ENCODE results near the gene IKZF5.

Gene IKZF5, protein sequence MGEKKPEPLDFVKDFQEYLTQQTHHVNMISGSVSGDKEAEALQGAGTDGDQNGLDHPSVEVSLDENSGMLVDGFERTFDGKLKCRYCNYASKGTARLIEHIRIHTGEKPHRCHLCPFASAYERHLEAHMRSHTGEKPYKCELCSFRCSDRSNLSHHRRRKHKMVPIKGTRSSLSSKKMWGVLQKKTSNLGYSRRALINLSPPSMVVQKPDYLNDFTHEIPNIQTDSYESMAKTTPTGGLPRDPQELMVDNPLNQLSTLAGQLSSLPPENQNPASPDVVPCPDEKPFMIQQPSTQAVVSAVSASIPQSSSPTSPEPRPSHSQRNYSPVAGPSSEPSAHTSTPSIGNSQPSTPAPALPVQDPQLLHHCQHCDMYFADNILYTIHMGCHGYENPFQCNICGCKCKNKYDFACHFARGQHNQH

DNA sequence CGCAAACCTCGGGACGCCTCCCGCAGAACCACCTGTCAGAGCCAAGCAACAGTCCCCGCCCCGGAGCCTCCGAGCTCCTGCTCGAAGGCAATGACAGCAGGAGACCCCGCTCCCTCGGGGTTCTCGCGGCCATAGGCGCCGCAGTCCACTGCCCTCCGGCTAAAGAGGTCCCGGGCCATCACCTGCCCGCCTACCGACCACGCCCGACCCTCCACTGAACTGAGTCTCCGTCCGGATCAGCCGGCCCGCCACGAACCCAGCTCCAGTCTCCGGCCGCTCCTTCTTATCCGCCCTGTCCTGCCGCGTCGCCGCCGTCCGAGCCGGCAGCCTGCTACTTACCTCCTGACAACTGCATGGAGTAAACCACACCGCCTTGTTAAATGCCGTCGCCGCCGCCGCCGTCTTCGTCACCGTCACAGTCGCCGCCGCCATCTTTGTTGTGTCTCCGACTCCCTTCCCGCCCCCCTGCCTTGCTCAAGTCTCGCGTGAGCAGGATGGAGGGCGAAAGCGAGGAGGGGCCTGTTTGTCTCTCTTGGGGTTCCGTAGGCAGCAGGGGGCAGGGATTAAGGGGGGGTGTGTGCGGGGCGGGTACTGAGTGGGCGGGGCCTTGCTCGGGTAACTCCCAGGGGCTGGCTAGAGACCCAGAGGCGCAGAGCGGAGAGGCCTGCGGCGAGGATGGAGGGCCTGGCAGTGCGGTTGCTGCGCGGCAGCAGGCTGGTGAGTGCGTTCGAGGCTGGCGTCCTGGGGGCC, at the start of gene IKZF5, which contains the start of gene ACADSB:
IKZF5 (minus strand) TSS at position 441 of the 750 bp plus-strand sequence. CDS start 10,170 bp downstream, outside the sequence.
ACADSB (plus strand) TSS at position 652 of the 750 bp plus-strand sequence; CDS start at position 676, 24 bp downstream.
- peak; percentile 93 for DNase-seq

DNA sequence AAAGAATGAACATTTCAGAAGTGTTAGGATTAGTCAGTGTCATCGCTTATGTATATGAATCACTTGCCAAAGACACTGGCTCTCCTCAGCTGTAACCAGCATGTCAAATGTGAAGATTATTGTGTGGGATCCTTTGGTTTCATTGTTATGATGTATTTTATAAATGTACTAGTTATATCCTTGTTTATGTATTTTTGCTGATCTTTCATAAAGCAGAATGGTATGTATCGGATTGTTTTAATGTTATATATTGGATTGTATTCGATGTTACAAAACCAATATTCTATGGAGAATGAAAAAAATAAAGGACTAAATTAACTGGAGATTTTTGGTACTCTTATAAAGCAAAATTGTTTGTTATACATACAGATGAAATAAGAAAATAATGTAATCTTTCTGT, 49.4 kb upstream of the IKZF5 start:
- DNase-seq: no peak

DNA sequence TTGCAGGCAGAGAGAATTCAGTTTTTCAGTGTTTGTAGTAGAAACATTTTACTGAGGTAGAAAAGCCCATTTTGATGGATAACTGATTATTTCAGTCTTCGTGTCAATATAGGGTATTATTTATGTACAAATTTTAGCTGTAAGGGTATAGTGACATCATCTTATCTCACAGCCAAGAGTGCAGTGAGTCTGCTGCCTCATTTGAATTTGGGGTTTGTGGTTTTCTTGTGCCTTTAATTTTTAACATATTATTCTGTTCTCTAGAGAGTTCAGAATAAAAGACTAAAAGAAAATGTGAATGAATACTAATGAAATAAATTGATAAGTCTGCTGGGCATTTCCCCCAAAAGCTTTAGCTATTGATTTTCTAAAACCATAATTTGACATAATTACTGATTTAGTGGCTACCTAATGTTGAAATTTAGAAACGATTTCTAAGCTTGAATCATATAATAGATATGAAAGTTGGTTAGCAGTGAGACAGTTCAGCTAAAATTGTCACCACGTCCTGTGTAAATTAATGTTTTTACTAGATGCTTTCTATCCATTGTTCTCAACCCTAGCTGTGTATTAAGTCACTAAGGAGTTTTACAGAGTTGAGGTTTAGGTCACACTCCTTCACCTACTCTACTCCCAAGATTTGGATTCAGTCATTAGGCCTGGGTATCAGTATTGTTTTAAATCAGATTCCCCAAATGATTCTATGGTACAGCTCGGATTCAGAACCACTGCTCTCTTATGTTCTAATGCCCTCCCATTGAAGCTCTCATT, 37.6 kb upstream of the IKZF5 start:
- no peak for DNase-seq

DNA sequence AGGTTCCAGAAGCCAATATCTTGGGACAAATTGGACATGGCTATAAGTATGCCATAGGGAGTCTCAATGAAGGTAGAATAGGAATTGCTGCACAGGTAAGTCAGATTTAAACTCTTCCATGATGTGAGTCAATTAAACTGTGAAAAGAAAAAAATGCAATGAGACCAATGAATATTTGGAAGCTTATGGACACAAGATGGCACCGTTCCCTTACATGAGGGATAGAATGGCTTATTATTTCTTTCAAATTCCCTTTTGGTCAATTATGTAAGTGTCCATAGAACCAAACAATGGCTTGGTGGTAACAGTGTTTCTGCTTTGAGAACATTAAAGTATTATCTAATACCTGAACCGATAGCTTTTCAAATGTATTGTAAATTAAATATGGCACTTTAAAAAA, 35.8 kb upstream of the IKZF5 start:
- no peak for DNase-seq

DNA sequence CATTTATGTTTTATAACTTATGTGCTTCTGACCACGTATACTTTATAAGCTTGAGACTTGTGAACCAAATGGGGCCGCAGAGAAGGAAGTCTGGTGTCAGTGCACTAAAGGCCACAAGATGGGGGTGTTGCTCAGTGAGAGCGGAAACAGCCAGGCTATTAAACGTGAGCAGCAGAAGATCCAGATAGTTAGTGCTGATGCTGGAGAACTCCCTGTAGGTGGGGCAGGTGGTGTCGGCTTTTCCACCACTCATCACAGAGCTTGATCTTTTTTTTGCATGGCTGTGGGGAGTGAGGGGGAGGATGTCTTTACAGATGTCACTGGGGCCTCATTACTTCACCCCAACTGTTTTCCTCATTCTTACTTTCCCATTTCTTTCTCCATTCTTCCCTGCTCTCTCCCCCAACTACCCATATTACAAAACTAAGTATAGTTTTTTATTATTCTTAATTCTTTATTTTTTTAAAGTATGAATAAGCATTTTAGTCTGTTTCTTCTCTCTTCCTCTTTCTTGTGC, 34.9 kb upstream of the IKZF5 start:
- DNase-seq: peak; percentile 22

DNA sequence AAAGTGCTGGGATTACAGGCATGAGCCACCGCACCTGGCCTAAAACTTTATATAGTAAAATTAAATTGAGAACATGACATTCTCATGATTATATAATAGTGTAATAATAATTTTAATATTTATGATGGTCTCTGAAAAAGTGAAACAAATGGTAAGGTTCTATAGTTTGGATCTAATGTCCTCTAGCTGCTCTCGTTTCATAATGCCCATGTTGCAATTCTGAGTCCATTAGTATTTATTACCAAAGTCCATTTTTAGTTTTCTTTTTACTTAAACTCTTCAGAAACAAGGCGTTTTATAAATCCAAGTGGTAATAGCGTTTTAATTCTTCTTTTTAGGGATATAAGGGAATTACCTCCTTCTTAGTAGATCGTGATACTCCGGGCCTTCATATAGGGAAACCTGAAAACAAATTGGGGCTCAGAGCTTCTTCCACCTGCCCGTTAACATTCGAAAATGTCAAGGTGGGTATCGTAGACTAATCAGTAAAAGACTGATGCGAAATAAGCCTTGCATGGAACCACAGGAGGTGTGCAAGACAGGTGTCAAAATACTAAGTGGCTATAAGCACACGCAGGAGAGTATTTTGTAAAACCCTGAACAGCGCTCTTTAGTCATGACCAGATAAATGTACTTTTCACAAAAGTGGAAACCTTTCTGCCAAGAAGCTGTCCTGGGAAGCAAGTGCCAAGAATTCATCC, 34.3 kb upstream of the IKZF5 start:
- DNase-seq: no peak

DNA sequence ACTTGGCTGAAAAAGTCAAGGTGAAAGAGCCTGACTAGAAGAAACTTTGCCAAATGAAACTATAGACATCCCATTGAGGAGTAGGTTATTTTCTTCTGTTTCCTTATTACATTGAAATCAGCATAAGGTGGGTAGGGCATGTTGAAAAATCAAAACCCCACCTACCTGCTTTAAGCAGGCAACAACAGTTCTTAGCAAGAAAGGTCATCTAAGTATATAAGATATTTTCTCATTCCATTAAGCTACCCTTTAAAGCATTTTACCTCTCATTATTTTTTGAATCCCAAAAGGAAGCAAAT, 31.0 kb upstream of the IKZF5 start:
- no peak for DNase-seq

DNA sequence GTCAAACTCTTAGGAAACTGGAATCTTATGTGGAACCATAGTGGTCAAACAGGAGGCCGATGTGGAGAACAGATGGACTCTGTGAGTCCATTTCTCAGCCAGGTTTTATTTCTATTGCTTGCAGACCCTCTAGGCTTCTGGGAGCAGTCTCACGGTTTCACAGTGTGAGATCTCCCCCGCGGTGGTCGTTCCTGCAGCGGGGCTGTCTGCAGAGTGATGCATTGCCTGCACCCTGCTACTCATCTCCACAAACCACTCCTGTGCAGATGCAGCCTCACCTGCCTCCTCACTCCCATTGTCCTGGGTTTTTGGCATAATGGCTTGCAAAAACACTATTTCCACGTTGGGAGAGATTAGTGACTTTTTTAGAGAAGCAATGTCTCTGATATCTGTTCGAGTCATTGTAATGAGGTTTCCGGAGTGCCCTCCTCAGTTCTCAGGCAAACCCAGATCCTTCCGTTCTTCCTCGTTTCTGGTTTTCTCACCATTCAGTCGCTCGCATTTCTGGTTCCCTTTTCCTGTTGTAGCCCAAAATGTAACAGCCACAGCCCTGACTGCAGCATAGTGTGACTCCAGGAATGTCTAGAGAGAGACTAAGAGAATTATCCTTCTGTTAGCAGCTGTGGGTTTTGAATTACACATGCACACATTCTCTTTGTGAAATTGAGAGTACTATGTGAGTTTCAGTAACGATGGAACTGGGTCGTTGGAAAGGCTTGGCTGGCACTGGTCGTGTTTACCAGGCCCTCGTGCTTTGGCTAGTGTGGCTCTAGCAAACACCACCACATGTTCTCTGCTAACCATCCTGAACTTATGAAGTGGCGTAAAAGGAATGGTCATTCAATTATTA, 30.4 kb upstream of the IKZF5 start:
- DNase-seq: no peak

DNA sequence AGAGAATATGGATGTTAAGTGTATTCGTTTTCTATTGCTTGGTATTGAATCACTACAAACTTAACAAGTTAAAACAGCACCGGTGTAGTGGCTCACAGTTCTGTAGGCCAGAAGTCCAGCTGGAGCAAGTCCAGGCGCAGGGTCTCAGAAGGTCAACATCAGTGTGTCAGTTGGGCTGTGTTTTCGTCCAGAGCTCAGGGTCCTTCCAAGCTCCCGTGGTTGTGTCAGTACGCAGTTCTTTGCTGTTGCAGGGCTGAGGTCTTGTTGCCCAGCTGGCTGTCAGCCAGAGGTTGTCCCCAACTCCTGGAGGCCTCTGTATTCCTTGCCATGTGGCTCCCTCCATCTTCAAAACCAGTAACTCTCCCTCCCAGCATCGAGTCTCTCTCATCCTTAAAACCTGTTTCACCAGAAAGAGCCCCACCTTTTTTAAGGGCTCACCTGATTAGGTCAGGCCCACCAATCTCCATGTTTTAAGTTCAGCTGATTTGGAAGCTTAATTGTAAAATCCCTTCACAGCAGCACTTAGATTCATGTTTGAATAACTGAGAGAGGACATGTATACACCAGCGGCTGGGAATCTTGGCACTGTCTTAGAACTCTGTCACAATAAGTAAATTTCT, 27.0 kb upstream of the IKZF5 start:
- no peak for DNase-seq

DNA sequence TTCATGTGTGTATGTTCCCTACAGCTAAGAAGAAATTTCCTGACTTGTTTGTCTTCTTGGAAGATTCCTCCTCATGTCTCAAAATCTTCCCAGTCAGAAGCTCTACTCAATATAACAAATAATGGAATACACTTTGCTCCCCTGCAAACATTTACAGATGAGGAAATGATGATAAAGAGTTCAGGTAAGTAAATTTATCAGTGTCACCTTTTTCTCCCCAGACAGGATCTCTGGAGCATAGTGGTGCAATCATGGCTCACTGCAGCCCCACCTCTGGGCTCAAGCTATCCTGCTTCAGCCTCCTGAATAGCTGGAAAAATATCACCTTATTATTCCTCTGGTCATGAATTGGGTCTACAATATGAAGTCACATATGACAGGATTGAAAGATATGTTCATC, 25.7 kb upstream of the IKZF5 start:
- DNase-seq: no peak

DNA sequence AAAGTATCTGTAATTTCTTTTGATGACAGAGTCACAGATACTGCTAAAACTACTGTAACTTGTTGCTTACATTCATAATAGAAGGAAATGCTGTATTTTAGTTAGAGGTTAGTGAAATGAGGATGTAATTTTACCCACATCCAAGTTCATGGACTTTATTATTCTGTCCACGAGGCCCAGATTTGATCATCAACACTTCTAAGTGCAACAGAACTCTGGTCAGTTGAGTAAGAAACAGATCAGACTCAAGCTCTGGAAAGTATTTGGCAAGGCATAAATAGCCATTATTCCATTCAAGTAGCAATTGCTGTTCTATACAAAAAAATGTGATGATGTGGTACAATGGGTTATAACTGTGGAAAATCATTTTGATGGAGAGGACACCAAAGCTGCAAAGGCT, 22.5 kb upstream of the IKZF5 start:
- DNase-seq: no peak

DNA sequence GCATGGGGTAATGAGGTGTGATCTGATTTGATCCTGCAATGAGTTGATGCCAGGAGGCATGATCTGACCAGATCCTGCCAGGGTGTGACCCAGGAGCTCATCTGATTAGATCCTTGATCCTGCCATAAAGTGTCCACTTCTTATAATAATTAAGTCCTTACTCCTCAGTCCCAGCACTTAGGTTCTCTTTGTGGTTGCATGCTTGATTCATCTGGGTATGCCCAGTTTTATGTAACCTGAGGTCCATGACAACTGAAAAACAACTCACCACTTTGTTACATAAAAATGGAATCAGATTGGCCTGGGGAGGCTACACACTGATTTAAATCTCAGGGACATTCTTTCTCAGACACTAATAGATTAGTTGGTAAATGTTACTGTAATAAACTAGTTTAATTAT, 19.3 kb upstream of the IKZF5 start:
- no peak for DNase-seq

DNA sequence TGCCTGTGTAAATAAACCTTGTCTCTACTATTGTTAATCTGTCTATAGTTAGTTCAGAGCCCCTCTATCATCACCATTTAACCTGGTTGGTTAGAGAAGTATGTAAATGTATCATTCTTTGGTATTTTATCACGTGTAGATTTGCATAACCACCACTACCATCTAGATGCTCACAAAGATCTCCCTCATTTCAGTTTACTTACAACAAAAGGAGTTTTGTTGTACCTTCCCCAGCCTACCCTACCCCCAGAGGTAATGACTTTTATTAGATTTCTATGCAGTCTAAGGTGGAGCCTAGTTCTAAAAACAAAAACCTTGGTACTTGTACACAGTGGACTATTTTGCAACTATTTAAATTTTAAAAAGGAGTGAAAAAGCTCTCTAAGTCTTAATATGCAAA, 17.7 kb upstream of the IKZF5 start:
- no peak for DNase-seq

DNA sequence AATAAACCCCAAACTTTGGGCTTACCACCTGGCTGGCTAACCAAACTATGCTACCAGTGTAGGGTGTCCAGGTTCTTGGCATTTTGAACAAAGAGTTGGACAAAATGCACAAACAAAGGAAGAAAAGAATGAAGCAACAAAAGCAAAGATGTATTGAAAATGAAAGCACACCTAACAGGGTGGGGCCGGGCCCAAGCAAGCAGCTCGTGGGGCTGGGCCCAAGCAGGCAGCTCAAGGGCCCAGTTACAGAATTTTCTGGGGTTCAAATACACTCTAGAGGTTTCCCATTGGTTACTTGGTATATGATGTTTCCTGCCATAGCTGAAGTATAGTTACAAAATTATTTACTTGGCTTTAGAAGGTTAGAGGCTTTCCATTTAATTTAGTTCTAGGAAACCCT, 15.9 kb upstream of the IKZF5 start:
- DNase-seq: no peak

DNA sequence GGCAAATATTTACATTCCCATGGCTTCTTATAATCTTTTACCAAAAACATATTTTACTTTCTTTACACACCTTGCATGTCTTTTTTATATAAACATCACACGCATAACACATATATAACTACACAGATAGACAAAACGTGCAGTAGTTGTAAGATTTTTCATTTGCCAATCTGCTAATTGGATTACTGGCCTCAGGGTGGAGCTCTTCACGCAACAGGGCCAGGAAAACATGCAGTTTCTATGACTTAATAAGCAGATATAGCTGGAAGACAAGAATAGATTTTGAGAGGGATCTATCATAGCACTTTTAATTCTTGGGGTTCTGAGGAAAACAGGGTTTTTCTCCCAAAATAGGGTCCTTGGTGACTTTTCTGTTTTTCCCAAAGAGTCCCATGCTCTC, 12.9 kb upstream of the IKZF5 start:
- DNase-seq: no peak

DNA sequence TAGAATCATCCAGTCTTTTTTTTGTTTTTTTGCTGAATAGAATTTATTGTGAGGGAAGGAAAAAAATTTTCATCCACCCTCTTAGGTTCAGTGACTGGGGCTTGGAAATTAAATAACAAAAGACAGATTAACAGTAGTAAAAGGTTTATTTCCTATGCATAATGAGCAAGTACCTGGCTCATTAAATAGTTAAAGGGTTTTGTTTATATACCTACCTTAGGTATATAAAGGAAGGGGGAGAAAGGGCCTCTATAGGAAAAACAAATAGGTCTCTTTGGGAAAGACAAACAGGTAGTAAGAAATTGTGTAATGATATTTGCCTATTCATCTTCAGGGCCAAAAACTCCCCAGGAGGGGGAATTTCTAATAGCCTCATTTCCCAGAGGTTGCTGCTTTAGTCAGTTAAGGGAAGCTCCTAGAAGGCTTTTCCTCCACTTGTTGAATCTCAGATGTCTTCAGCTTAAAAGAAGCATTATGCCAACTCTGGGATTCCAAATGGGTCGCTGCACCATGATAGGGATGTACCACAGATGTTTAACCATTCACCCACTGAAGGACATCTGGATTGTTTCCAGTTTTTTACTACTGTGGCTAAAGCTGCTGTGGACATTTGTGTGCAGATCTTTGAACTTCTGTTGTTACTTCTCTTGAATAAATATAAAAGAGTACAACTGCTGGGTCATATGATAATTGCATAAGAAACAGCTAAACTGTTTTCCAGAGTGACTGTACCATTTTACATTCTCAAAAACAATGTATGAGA, 11.5 kb upstream of the IKZF5 start:
- no peak for DNase-seq

DNA sequence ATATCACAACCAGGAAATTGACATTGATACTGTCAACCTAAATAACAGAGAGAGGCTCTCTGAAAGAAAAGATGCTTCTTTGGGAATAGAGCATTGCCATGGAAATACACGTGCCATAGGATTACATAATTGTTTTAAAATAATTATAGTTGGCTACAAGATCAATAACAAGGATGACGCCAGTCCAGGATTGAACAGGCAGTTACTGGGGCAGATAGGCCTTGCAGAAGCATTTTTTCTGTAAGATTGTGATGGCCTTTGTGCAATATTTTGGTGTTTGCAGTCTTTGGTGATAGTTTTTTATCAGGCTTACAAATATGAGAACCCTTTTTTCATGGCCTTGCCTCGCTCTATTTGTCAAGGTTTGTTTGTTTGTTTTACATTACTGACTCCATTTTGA, 10.7 kb upstream of the IKZF5 start:
- DNase-seq: no peak

DNA sequence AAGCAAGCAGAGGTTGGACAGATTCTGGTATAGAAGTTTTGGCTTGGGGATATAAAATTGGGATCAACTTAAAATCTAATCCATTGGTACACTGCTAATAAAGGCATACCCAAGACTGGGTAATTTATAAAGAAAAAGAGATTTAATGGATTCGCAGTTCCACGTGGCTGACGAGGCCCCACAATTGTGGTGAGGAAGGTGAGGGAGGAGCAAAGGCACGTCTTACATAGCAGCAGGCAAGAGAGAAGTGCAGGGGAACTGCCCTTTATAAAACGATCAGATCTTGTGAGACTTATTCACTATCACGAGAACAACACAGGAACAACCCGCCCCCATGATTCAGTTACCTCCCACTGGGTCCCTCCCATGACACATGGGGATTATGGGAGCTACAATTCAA, 9.9 kb upstream of the IKZF5 start:
- DNase-seq: no peak

DNA sequence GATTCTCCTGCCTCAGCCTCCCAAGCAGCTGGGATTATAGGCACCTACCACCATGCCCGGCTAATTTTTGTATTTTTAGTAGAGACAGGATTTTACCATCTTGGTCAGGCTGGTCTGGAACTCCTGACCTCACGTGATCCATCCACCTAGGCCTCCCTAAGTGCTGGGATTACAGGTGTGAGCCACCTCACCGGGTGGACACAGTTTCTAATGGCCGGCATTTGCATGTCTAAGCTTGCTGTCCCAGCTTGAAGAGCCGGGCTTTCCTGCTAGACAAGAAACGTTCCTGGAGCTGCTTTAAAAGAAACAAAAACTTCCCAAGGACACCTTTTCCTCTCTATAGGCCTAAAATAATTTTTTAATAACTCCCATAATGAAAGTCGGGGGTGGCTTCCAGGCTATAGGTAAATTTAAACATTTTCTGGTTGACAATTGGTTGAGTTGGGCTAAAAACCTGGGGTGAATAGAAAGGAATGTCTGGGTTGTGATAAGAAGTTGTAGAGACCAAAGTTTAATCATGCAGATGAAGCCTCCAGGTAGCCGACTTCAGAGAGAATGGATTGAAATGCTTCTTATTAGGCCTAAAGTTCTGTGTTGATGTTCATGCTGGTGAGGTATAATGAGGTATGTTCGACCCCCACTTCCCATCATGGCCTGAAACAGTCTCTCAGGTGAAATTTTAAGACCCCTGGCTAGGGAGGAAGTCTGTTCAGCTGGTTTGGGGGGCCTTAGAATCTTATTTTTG, 9.0 kb upstream of the IKZF5 start:
- DNase-seq: no peak

DNA sequence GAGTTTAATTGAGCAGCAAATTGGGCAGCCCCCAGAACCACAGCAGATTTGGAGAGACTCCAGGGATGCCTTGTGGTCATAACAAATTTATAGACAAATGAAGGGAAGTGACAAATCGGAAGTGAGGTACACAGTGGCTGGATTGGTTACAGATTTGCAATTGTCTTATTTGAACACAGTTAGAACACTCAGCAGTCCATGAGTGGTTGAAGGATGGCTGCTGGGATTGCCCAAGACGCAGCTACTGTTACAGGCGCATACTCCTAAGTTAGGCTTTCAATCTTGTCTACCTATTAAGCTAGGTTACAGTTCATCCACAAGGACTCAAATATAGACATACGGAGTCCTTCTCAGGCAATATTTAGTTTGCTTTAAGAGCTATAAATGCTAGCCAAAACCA, 7.6 kb upstream of the IKZF5 start:
- DNase-seq: no peak

Measured in stimulated activated CD4-positive, alpha-beta T cell treated with anti-CD3 and anti-CD28 coated beads, Interleukin-4, amount 100 ng/mL, for 1 hour (primary cell).